Measurements from ENCODE around the gene TSC22D2. TPM values are rescaled to one million over a fixed set of nuclear protein-coding genes. Genes with fewer than 3 reads are reported as not detected.

TSC22D2 gene
- total and polyA plus RNA-seq, 10 of the 15 experiments (the other 5 are each of a cell fraction or from before 2014, with no cell fraction given): 7.4 to 19.4 (median 10.9) TPM

DNA sequence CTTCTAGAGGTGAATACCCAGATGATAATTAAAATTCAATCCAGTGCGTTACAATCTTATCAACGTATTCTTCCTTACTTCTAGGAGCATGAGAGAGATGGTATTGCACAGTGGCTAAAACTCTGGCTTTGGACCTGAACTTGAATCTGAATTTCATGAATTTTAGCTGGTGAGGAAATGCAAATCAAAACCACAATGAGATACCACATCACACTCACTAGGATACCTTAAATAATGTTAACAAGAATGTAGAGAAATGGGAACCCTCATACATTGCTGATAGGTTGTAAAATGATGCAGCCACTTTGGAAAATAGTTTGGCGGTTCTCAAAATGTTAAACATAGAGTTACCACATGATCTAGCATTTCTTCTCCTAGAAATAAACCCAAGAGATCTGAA lies 47.1 kb upstream of the TSC22D2 start:
- ATAC-seq (no peak), FAIRE-seq (no peak), DNase-seq (ENCODE audit: low read depth, low spot score) (no peak)
- no peak overlapping the region for H2AFZ ChIP-seq (ENCODE audit: control insufficient read depth, low read depth, low read length)
- ChIA-PET RAD21 (ENCODE audit: unreplicated experiment) (interaction anchor here (1.1 to 1.6 kb wide), 4 partner anchors 24 to 51 kb away, joined by 3 to 12 read pairs (median 4); partner anchors contain the start of gene TSC22D2), SMC1A (ENCODE audit: uncharacterized antibody, unreplicated experiment) (interaction anchor here (1.6 to 2.2 kb wide), 2 partner anchors 13 to 54 kb away, joined by 5 to 7 read pairs; no protein-coding TSS in a partner anchor), POLR2A (no interaction called here), CTCF (interaction anchor here (1.0 to 1.8 kb wide), 5 partner anchors 28 to 394 kb away, joined by 3 to 4 read pairs (median 3); no protein-coding TSS in a partner anchor)
- in situ Hi-C loops (cut with MboI): no loop called here
- intact Hi-C loops (cut with micrococcal nuclease; ENCODE audit: unreplicated experiment): no loop called here
- H3K27me3 ChIP-seq (replicated peaks in 1 of 2; ENCODE audit: control insufficient read depth in 2 of 2, insufficient read depth in 2 of 2, low read length in 1 of 2): no peaks in the 10 kb centered on the region
- H3K4me2 ChIP-seq (ENCODE audit: control insufficient read depth, insufficient read depth): no peak overlapping the region
- no peak overlapping the region for H3K27ac ChIP-seq (ENCODE audit: control insufficient read depth, insufficient read depth)
- H3K79me2 ChIP-seq (ENCODE audit: control insufficient read depth, insufficient read depth, low read length): no peaks in the 10 kb centered on the region
- no TSS peak for BruUV-seq (replicated peaks)
- H3K36me3 ChIP-seq (ENCODE audit: control insufficient read depth in 2 of 2, insufficient read depth in 2 of 2, low read length in 1 of 2): no peaks in the 10 kb centered on the region
- no peaks in the 10 kb centered on the region for H3K9me3 ChIP-seq (replicated peaks; ENCODE audit: control insufficient read depth, insufficient read depth, low read length)
- H3K4me3 ChIP-seq: no peak overlapping the region
- WGBS (ENCODE audit: insufficient coverage, insufficient replicate concordance, low lambda C conversion rate, missing lambda C conversion rate): 99% methylated on average over 3 of the region's 3 CpGs
- no peaks in the 10 kb centered on the region for H4K20me1 ChIP-seq (ENCODE audit: control insufficient read depth, insufficient read depth)
- no peaks in the 10 kb centered on the region for H3K4me1 ChIP-seq (ENCODE audit: control insufficient read depth, insufficient read depth, low read length)
- TF ChIP-seq, protein P1, sequence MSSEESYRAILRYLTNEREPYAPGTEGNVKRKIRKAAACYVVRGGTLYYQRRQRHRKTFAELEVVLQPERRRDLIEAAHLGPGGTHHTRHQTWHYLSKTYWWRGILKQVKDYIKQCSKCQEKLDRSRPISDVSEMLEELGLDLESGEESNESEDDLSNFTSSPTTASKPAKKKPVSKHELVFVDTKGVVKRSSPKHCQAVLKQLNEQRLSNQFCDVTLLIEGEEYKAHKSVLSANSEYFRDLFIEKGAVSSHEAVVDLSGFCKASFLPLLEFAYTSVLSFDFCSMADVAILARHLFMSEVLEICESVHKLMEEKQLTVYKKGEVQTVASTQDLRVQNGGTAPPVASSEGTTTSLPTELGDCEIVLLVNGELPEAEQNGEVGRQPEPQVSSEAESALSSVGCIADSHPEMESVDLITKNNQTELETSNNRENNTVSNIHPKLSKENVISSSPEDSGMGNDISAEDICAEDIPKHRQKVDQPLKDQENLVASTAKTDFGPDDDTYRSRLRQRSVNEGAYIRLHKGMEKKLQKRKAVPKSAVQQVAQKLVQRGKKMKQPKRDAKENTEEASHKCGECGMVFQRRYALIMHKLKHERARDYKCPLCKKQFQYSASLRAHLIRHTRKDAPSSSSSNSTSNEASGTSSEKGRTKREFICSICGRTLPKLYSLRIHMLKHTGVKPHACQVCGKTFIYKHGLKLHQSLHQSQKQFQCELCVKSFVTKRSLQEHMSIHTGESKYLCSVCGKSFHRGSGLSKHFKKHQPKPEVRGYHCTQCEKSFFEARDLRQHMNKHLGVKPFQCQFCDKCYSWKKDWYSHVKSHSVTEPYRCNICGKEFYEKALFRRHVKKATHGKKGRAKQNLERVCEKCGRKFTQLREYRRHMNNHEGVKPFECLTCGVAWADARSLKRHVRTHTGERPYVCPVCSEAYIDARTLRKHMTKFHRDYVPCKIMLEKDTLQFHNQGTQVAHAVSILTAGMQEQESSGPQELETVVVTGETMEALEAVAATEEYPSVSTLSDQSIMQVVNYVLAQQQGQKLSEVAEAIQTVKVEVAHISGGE (CRISPR knock-in tag; IDR thresholded peaks at IDR 0.05): no peak
- no peak overlapping the region for H3K9ac ChIP-seq (ENCODE audit: control insufficient read depth, insufficient read depth, low read length)

Data from GM12878 (cell line).